H1 (cell line): ENCODE data around the gene ENOX2. TPM values are rescaled to one million over a fixed set of nuclear protein-coding genes. Genes with fewer than 3 reads are reported as not detected.

Experiments
- CTCF ChIA-PET: fragments of 300-600 bp; sonication (Branson Sonifier 250); formaldehyde crosslinking; loops from one replicate; lab custom pipeline; 2021; ENCODE audit not compliant: partially characterized antibody; lab: Charles Lee
- POLR2A ChIA-PET: fragments of 300-600 bp; sonication (Branson Sonifier 250); formaldehyde crosslinking; loops from one replicate; lab custom pipeline; 2021; ENCODE audit warnings: inconsistent platforms; ENCODE audit not compliant: partially characterized antibody; lab: Charles Lee
- DNase-seq, 2 experiments: peaks; one replicate each; pipeline versions ENCODE4 v3.0.0 to v3.0.0-alpha.2; 2010 to 2022; ENCODE audit warnings: low spot score in 2 of 2, low read depth in 1 of 2, mixed read lengths in 1 of 2
- FAIRE-seq: peaks from 2 replicates; lab custom pipeline; 2011; peaks lifted over from hg19 to GRCh38; lab: Jason Lieb, UNC
- H2AFZ ChIP-seq: 2 replicates; pipeline ENCODE4 v1.8.1; 2012; ENCODE audit warnings: low read length, inconsistent platforms
- H2AK5ac ChIP-seq: 2 replicates; pipeline ENCODE4 v1.6.1; 2013; ENCODE audit warnings: low read depth, low read length
- H2BK120ac ChIP-seq: replicated peaks from 2 replicates; pipeline ENCODE3; 2013; ENCODE audit warnings: low read depth, low read length, inconsistent platforms
- H2BK12ac ChIP-seq: 2 replicates; pipeline ENCODE4 v1.6.1; 2013; ENCODE audit warnings: low read depth, low read length
- H2BK15ac ChIP-seq: 2 replicates; pipeline ENCODE4 v1.6.1; 2013; ENCODE audit warnings: low read length
- H2BK20ac ChIP-seq: 2 replicates; pipeline ENCODE4 v1.6.1; 2013; ENCODE audit warnings: low read length
- H2BK5ac ChIP-seq: 2 replicates; pipeline ENCODE4 v1.6.1; 2013; ENCODE audit warnings: low read depth, low read length
- H3K14ac ChIP-seq: 2 replicates; pipeline ENCODE4 v1.6.1; 2013; ENCODE audit warnings: inconsistent platforms; ENCODE audit not compliant: insufficient read length
- H3K18ac ChIP-seq: 2 replicates; pipeline ENCODE4 v1.6.1; 2013; ENCODE audit warnings: low read length; ENCODE audit errors: extremely low read depth
- H3K23ac ChIP-seq: 2 replicates; pipeline ENCODE4 v1.6.1; 2013; ENCODE audit warnings: inconsistent platforms; ENCODE audit not compliant: insufficient read length
- H3K23me2 ChIP-seq: 2 replicates; pipeline ENCODE4 v1.6.1; 2013; ENCODE audit warnings: low read depth, low read length
- H3K27ac ChIP-seq: 2 replicates; pipeline ENCODE4 v1.6.1; 2011; ENCODE audit warnings: low read depth, low read length, inconsistent platforms
- H3K27me3 ChIP-seq, 4 experiments: replicated peaks in 1 of 4; 1 replicate in 1 of 4; 2 replicates in 3 of 4; pipeline versions ENCODE4 v1.6.1 to v1.8.1; 2011 to 2013; ENCODE audit warnings: low read length in 3 of 4, mild to moderate bottlenecking in 3 of 4, inconsistent platforms in 2 of 4, mixed read lengths in 2 of 4, moderate library complexity in 1 of 4; ENCODE audit not compliant: control insufficient read depth in 3 of 4, insufficient read depth in 3 of 4; ENCODE audit errors: extremely low read depth in 1 of 4
- H3K36me3 ChIP-seq, 4 experiments: 2 replicates each; pipeline versions ENCODE4 v1.6.1 to v1.8.1; 2011 to 2013; ENCODE audit warnings: mild to moderate bottlenecking in 4 of 4, low read length in 3 of 4, moderate library complexity in 2 of 4, control low read depth in 1 of 4, inconsistent platforms in 1 of 4; ENCODE audit not compliant: insufficient read depth in 4 of 4, control insufficient read depth in 2 of 4
- H3K4ac ChIP-seq: replicated peaks from 2 replicates; pipeline ENCODE3; 2013; ENCODE audit warnings: low read length, low read depth, mixed read lengths, inconsistent platforms; ENCODE audit not compliant: insufficient read length
- H3K4me1 ChIP-seq, 4 experiments: replicated peaks in 1 of 4; 1 replicate in 1 of 4; 2 replicates in 3 of 4; pipeline versions ENCODE4 v1.6.1 to v1.8.1; 2011 to 2013; ENCODE audit warnings: low read length in 3 of 4, inconsistent platforms in 2 of 4, mixed read lengths in 1 of 4; ENCODE audit not compliant: insufficient read depth in 4 of 4, control insufficient read depth in 3 of 4
- H3K4me2 ChIP-seq, 2 experiments: 2 replicates each; pipeline versions ENCODE4 v1.6.1 to v1.8.1; 2011 to 2013; ENCODE audit warnings: low read depth in 2 of 2, low read length in 2 of 2, control low read depth in 1 of 2, inconsistent platforms in 1 of 2, mild to moderate bottlenecking in 1 of 2; ENCODE audit not compliant: insufficient read depth in 1 of 2
- H3K4me3 ChIP-seq, 4 experiments: fragments of 200-600, 300-600 bp in 1 of 4; sonication (generic), shearing (Covaris generic), sonication (Bioruptor Twin) in 1 of 4; 2 replicates each; pipeline versions ENCODE4 v1.5.1 to v1.8.1; 2011 to 2016; ENCODE audit warnings: low read length in 4 of 4, low read depth in 3 of 4, control low read depth in 2 of 4, inconsistent platforms in 2 of 4, mild to moderate bottlenecking in 2 of 4, mixed read lengths in 1 of 4, moderate library complexity in 1 of 4; ENCODE audit not compliant: insufficient read depth in 2 of 4; ENCODE audit errors: extremely low read depth in 1 of 4
- H3K56ac ChIP-seq: replicated peaks from 2 replicates; pipeline ENCODE3; 2013; ENCODE audit warnings: low read depth, mild to moderate bottlenecking, mixed read lengths, low read length, inconsistent platforms; ENCODE audit not compliant: insufficient read length
- H3K79me1 ChIP-seq: 2 replicates; pipeline ENCODE4 v1.6.1; 2013; ENCODE audit warnings: low read depth, low read length, control low read depth
- H3K79me2 ChIP-seq, 2 experiments: 2 replicates each; pipeline versions ENCODE4 v1.6.1 to v1.8.1; 2012 to 2013; ENCODE audit warnings: low read length in 2 of 2, mild to moderate bottlenecking in 2 of 2, inconsistent platforms in 1 of 2; ENCODE audit not compliant: insufficient read depth in 2 of 2, control insufficient read depth in 1 of 2
- H3K9ac ChIP-seq, 4 experiments: replicated peaks in 1 of 4; 1 replicate in 1 of 4; 2 replicates in 3 of 4; pipeline versions ENCODE4 v1.6.1 to v1.8.1; 2011 to 2013; ENCODE audit warnings: low read depth in 3 of 4, low read length in 3 of 4, control low read depth in 2 of 4, mild to moderate bottlenecking in 2 of 4, moderate library complexity in 2 of 4, inconsistent platforms in 1 of 4; ENCODE audit errors: extremely low read depth in 1 of 4
- H3K9me3 ChIP-seq, 2 experiments: 2 replicates each; pipeline versions ENCODE4 v1.6.1 to v1.8.1; 2012 to 2013; ENCODE audit warnings: mild to moderate bottlenecking in 2 of 2, moderate library complexity in 2 of 2, control low read depth in 1 of 2, inconsistent platforms in 1 of 2, low read depth in 1 of 2, low read length in 1 of 2, mixed read lengths in 1 of 2; ENCODE audit not compliant: insufficient read depth in 2 of 2
- H4K20me1 ChIP-seq, 2 experiments: replicated peaks in 1 of 2; 2 replicates each; pipeline versions ENCODE3 to v1.8.1; 2011 to 2013; ENCODE audit warnings: inconsistent platforms in 2 of 2, low read length in 2 of 2, mild to moderate bottlenecking in 1 of 2; ENCODE audit not compliant: insufficient read depth in 2 of 2, control insufficient read depth in 1 of 2
- H4K5ac ChIP-seq: 2 replicates; pipeline ENCODE4 v1.6.1; 2013; ENCODE audit warnings: low read length, low read depth, mixed read lengths, inconsistent platforms; ENCODE audit not compliant: insufficient read length
- H4K8ac ChIP-seq: 2 replicates; pipeline ENCODE4 v1.8.0; 2013; ENCODE audit warnings: mild to moderate bottlenecking, moderate library complexity, low read length, inconsistent platforms; ENCODE audit not compliant: insufficient read depth; ENCODE audit errors: extremely low read depth
- H4K91ac ChIP-seq: replicated peaks from 2 replicates; pipeline ENCODE3; 2013; ENCODE audit warnings: low read length, mixed read lengths, inconsistent platforms; ENCODE audit not compliant: insufficient read length
- ATF2 ChIP-seq: IDR thresholded peaks from 2 replicates; pipeline ENCODE4 v1.6.1; 2012; ENCODE audit warnings: low read length, inconsistent platforms
- ATF3 ChIP-seq: IDR thresholded peaks from 2 replicates; pipeline ENCODE4 v1.6.1; 2011; ENCODE audit warnings: low read depth, mild to moderate bottlenecking, low read length; ENCODE audit not compliant: insufficient read depth
- CEBPB ChIP-seq: IDR thresholded peaks from 2 replicates; pipeline ENCODE4 v1.6.1; 2012; ENCODE audit warnings: low read depth, low read length
- CHD2 ChIP-seq: IDR thresholded peaks from 2 replicates; pipeline ENCODE4 v1.6.1; 2012; ENCODE audit warnings: low read length, improper control_type of control experiment
- EGR1 ChIP-seq: IDR thresholded peaks from 2 replicates; pipeline ENCODE4 v1.6.1; 2011; ENCODE audit warnings: low read depth, low read length, borderline replicate concordance
- GABPA ChIP-seq: IDR thresholded peaks from 2 replicates; pipeline ENCODE4 v1.6.1; 2011; ENCODE audit warnings: mild to moderate bottlenecking, low read length, moderate library complexity, borderline replicate concordance; ENCODE audit not compliant: insufficient read depth
- JUND ChIP-seq: IDR thresholded peaks from 2 replicates; pipeline ENCODE4 v1.6.1; 2011; ENCODE audit warnings: mild to moderate bottlenecking, improper control_type of control experiment, low read length
- RBBP5 ChIP-seq: IDR thresholded peaks from 2 replicates; pipeline ENCODE4 v1.7.1; 2012; ENCODE audit warnings: low read depth, mild to moderate bottlenecking, inconsistent platforms, low read length, moderate library complexity, borderline replicate concordance
- RFX5 ChIP-seq: IDR thresholded peaks from 2 replicates; pipeline ENCODE4 v1.6.1; 2011; ENCODE audit warnings: low read depth, low read length, improper control_type of control experiment, borderline replicate concordance
- ZNF274 ChIP-seq: IDR thresholded peaks from 2 replicates; pipeline ENCODE4 v1.7.0; 2012; ENCODE audit warnings: low read length, borderline replicate concordance; ENCODE audit errors: extremely low read depth
- WGBS, 2 experiments: shearing (Covaris generic) in 1 of 2; methylation state at CpG; one replicate each; pipeline versions ENCODE4 v1.1.6 to v1.1.7; 2013 to 2015; ENCODE audit warnings: low lambda C conversion rate in 2 of 2, mixed read lengths in 2 of 2, inconsistent platforms in 1 of 2, low coverage in 1 of 2, missing lambda C conversion rate in 1 of 2; ENCODE audit not compliant: insufficient replicate concordance in 2 of 2, insufficient coverage in 1 of 2, insufficient read length in 1 of 2; ENCODE audit errors: extremely low coverage in 1 of 2, missing lambda C conversion rate in 1 of 2; 5-methylcytosine and 5-hydroxymethylcytosine counted together
- polyA plus RNA-seq, 7 experiments: library from polyadenylated mRNA; depleted of rRNA in 3 of 7; stranded (reverse) in 5 of 7; unstranded in 2 of 7; fragments of >200 nt in 5 of 7; fragments of 200-250 nt in 2 of 7; gene quantifications; 1 replicate in 5 of 7; 2 replicates in 1 of 7; 4 replicates in 1 of 7; pipeline versions ENCODE4 v1.2.1 to v1.2.3, GENCODE V29; 2011 to 2013; ENCODE audit warnings: missing spikeins in 2 of 7, mixed read lengths in 2 of 7
- total RNA-seq: library from RNA; stranded (reverse); fragmentation: NEBNext Ultra II Directional; extraction: Animal tissue kit (Norgen Biotek cat#: 25700); gene quantifications from 2 replicates; pipeline ENCODE4 v1.2.1, GENCODE V29; 2021

The ENOX2 gene
- total and polyA plus RNA-seq, 2 of the 8 experiments (the other 6 are each of a cell fraction or from before 2014, with no cell fraction given): 4.5 to 12.3 TPM

- H4K5ac ChIP-seq: no peak overlapping the region
- H3K4ac ChIP-seq: no peak overlapping the region
- H2BK120ac ChIP-seq: no peak overlapping the region
- no peak overlapping the region for H2BK20ac ChIP-seq
- no peak overlapping the region for H4K8ac ChIP-seq
- CTCF ChIA-PET: interaction anchor here (1.1 kb wide), 1 partner anchor 193 kb away, joined by 3 read pairs; no protein-coding TSS in a partner anchor
- H2BK15ac ChIP-seq: no peak overlapping the region
- H2AK5ac ChIP-seq: no peak overlapping the region
- no peaks in the 10 kb centered on the region for H3K23me2 ChIP-seq
- H2BK5ac ChIP-seq: no peak overlapping the region
- H4K91ac ChIP-seq: no peak overlapping the region
- no peak overlapping the region for H3K9ac ChIP-seq
- H3K56ac ChIP-seq: no peak overlapping the region
- POLR2A ChIA-PET: no interaction called here
- no peaks in the 10 kb centered on the region for H3K79me1 ChIP-seq
- H3K23ac ChIP-seq: no peak overlapping the region
- H3K27ac ChIP-seq: no peak overlapping the region
- H3K27me3 ChIP-seq: no peaks in the 10 kb centered on the region
- FAIRE-seq: no peak
- no peak overlapping the region for H3K4me3 ChIP-seq
- no peaks in the 10 kb centered on the region for H3K79me2 ChIP-seq
- H3K4me2 ChIP-seq: no peak overlapping the region
- H3K14ac ChIP-seq: no peak overlapping the region
- no peak overlapping the region for H2BK12ac ChIP-seq
- no peak for DNase-seq
- no peaks in the 10 kb centered on the region for H4K20me1 ChIP-seq
- H3K9me3 ChIP-seq: no peaks in the 10 kb centered on the region
- H3K4me1 ChIP-seq: no peaks in the 10 kb centered on the region; a peak in 1 of 7 replicates
- 85% methylated on average over 7 of the region's 7 CpGs; no CpG with 5 or more reads in 1 of the 2 experiments for WGBS, 2 experiments
- no peak overlapping the region for H2AFZ ChIP-seq
- H3K36me3 ChIP-seq: no peaks in the 10 kb centered on the region
- H3K18ac ChIP-seq: no peak overlapping the region
- TF ChIP-seq CHD2 (no peak), ZNF274 (no peak), JUND (no peak), CEBPB (no peak), EGR1 (no peak), RFX5 (no peak), GABPA (no peak), RBBP5 (no peak), ATF3 (no peak), ATF2 (no peak)
Measured at GRCh38 chrX:130878350-130879341, 24.4 kb downstream of the ENOX2 start.
